Mesenteric fat pad (tissue), 1 donor: Measurements from ENCODE around the gene CAB39L. TPM values are rescaled to one million over a fixed set of nuclear protein-coding genes. Genes with fewer than 3 reads are reported as not detected.
"Not testable (repeated sequence)": the region's sequence is repeated elsewhere in the genome, so short reads cannot be mapped to it uniquely, and the experiment has no call there.

ENCODE experiments used
- DNase-seq: peaks from one replicate; pipeline ENCODE4 v3.0.0-alpha.2; 2020; ENCODE audit warnings: low spot score
- total RNA-seq: library from RNA; stranded (reverse); fragmentation: NEBNext Ultra II Directional; extraction: Animal tissue kit (Norgen Biotek cat#: 25700); gene quantifications from one replicate; pipeline ENCODE4 v1.2.1, GENCODE V29; 2021
- donor health status: DM: yes; HTN: yes; CAD: no.

Gene CAB39L
- total RNA-seq, 1 donor from 2014 or later, result 9.3 TPM

DNA sequence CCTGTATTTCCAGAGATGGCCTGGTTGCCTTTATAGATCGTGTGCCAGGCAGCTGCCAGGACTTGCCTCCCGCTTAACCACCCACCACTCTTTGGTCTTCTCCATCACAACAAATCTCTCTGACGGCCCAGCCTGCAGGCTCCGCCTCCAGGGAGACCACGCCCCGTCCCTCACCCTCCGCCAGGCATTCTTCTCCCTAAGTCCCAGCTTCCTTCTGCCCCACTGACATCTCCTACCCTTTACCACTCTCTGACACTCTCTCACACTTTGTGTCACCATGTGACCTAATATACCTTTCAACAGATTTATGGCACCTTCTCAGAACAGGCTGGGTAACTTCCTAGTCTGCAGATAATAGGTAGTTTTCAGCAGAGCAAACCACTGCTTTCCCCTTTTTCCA is 95.1 kb downstream of the CAB39L start:
- no peak for DNase-seq

DNA sequence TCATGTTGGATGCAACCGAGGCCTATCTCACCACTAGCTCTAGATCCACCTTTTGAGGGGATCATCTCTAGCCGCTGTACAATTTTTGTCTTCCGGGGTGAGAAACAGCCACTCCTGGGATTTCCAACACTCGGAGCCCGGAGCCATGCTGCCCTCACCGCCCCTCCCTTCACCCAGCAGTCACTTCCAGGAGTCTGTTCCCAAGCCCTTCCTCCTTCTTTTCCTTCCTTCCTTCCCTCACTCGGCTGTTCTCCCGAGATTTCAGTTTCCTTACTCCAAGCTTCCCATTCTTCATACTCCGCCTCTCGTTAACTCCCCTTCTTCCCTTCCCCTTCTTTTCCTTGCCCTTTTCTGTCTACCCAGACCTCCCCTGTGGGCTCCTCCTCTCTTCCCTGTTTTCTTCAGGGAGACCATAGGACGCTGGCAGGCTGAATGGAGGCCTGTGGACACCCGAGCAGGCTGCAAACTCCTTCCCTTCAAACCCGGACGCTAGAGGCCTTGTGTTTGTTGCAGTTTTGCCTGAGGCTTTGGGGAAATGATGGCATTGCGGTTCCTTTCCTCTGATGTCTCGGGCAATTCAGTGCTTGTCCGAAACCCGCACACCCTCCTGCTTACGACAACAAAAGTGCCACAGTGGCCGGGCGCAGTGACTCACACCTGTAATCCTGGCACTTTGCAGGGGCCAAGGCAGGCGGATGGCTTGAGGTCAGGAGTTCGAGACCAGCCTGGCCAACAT is 96.0 kb downstream of the CAB39L start:
- DNase-seq, result no peak

DNA sequence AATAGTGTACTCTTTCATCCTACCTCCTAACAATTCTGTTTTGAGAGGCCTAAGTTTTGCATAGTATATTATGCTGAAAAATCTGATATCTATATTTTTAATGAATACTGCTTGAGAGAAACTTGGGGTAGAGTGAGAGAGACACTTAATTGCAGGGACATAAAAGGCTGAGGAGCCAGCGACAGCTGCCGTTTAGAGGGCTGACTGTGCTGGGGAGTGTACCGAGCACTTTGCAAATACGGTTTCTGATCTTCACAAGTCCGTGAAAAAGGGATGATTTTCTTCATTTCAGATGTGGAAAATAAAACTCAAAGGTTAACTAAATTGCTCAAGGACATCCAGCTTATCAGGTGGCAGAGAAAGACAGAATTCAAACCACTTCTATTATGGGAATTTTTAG is 97.4 kb downstream of the CAB39L start:
- no peak for DNase-seq

DNA sequence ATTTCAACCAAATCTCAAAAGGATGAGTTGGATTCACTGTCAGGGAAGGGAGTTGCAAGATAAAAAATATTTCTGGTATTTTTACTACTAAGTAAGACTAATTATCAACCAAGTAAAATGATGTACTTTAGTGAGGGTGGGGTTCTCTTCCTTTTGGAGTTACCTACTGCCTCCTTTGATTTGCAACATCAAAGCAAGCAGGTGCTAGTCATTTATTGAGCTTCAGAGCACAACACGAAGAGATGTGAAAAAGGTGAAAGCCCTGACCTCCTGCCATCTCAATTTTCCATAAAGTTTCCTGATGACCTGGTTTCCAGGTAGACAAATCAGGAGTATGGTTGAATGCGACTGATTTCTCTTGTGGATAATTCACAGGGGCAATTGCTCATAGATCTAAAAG is 100.1 kb downstream of the CAB39L start:
- no peak for DNase-seq

DNA sequence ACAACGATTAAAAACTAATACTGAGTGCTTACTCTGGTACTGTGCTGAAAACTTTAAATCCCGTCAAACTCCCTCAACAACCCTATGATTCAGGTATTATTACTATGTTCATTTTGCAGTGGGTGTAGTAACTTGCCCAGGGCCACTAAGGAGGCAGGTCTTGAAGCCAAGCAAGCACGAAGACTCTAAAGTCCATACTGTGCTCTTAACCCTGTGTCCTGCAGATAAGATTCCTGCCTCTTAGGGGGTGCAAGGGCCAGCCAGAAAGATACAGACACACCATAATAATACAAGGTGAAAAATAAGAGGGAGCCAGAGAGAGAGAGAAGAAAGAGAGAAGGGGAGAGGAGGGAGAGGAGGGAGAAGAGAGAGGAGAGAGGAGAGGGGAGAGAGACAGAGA is 100.6 kb downstream of the CAB39L start:
- no peak for DNase-seq

DNA sequence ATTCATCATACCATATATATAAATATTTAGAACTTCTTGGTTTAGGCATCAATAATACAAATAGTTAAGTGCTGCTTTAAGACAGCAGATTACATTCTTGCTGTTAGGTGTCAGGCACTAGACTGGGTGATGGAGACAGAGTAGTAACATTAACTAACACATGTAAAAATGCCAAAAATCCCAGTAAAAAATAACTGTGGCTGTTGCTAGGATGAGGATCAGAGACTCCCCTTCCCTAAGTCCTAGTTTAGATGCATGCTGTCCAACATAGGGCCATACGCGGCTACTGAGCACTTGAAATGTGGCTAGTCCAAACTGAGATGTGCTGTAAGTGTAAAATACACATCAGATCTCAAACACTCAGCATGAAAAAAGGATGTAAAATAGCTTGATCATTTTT is 101.4 kb downstream of the CAB39L start:
- DNase-seq, result no peak

DNA sequence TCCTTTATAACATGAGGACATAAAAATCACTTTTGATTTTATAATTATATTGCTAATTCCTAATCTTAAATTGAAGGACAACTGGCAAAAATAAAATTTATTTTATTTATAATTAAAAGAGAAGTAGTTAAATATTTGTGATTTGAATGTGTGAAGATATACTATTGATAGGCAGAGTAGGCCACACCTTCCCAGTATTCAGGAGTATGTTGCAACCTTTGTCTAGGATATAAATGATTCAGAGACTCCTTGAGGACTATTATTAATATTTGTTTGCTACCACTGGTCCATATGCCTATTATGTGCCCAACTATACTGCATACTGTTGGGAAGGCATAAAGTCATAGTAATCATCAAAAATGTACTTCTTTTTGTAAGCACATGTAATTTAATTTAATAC is 101.9 kb downstream of the CAB39L start:
- no peak for DNase-seq

DNA sequence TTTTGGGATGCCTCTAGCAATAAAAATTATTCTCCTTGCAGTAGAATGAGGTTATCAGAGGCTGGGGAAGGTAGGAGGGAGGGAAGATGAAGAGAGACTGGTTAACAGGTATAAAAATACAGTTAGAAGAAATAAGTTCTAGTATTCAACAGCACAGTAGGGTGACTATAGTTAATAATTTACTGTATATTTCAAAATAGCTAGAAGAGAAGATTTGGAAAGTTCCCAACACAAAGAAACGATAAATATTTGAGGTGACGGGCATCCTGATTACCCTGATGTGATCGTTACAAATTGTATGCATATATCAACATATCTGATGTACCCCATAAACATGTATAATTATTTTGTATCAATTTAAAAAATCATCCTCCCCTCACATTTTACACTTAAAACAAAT is 102.3 kb downstream of the CAB39L start:
- no peak for DNase-seq

DNA sequence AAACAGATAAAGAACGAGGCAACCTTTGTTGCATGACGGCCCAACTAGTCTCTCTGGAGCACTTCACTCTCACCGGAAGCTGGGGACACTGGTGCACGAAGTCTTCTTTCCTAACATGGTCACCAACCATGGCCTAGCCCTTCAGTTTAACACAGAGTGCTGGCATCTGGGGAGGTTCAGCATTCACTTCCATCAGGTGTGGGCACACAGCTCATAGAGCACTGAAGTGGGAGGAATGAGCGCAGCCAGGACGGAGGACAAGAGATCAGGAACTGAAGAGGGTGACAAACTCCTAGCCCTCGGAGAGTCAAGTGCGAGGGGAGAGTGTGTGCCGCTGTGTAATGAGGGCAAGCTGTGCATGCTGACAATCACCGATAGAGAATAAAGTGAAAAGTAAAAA is 103.7 kb downstream of the CAB39L start:
- DNase-seq, result no peak

DNA sequence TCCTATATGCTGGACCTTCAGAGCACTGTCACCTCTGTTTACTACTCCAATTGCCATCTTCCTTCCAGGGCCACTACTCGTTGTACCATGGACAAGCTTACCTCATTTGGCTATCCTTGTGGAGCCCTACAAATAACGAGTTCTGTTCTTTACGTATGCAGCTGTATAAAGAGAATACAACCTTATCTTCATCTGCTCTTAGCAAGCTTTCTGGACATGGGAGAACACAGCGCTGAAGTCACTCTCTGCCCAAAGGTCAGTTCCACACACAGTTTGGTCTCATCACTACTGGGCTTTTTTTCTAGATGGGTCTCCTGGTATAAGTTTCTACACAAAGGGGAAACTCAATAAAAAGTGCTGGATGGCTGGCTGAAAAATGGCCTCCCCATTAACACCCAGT is 107.2 kb downstream of the CAB39L start:
- no peak for DNase-seq

DNA sequence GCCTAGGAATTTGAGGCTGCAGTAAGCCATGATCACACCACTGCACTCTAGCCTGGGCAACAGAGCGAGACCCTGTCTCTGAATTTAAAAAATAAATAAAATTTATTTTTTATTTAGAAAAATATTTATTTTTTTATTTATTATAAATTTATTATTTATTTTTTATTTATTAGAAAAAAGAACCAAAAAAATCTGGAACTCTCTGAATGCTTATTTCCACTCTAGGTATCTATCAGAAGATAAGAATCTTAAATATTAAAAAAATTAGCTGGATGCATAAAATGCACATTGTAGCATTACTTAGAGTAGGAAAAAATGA is 113.4 kb downstream of the CAB39L start:
- no peak for DNase-seq

DNA sequence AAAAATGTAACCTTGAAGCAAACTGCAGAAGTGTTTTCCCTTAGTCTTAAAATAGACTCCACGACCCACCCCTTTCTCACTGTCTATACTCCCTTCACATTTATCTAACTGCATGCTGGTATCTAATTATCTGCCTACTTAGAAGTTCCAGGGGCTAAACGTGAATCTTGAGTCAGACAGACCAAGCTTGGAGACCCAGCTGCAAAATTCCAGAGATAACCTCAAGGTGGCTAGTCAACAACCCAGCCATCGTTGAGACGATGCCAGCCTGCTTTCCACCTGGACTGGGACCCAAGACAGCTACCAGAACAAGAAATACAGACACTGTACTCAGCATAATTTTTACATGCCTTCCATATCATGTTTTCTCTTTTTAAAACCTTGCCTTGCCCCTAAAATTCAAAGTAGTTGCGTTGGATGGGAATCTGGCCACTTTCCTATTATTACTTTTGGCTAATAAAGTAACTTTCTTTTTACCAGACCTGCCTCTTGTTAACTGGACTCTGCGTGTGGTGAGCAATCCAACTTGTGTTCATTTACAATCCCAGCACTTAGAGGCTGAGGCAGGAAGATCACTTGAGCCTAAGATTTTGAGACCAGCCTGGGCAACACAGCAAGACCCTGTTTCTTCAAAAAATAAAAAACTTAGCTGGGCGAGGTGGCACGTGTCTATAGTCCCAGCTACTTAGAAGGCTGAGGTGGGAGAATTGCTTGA is 113.9 kb downstream of the CAB39L start:
- DNase-seq, result no peak

DNA sequence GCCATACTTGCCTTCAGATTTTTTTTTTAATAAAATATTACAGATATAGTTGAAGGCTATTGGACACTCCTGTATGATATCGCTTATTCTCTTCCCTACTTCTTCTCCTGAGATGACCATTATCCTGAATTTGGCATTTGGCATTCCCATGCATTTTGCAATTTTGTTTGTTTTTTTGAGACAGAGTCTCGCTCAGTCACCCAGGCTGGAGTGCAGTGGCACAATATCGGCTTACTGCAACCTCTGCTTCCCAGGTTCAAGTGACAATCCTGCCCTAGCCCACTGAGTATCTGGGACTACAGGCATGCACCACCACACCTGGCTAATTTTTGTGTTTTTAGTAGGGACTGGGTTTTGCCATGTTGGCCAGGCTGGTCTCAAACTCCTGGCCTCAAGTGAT is 116.7 kb downstream of the CAB39L start:
- not testable (repeated sequence) for DNase-seq

DNA sequence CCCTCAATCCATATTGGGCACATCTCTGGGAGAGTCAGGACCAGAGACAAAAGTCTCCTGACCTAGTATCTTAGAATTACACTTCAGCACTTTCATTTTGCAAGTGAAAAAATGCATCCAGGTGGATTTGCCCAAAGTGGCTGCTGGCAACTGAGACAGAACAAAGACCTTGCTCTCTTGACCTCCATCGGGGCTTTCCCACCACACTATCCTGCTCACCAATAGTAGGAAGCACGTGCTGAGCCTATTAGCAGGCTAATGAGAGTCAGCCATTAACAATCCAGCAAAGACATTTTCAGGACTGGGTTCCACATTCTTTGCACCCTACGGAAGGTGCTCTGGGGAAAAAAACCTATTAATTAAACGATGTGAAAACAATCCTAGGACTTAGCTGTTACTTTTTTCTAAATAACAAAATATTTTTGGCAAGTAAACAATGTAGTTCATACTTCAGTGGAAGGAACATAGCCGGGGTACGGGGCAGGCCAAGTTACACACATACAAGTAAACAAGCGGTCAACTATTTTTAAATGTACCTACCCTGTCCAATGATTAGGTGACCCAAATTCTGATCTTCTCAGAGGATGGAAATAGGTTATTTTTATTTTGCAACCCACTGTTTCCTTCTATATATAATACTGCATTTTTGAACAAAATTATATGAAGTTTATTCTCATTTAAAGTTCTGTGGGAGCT is 117.5 kb downstream of the CAB39L start:
- DNase-seq, result no peak

DNA sequence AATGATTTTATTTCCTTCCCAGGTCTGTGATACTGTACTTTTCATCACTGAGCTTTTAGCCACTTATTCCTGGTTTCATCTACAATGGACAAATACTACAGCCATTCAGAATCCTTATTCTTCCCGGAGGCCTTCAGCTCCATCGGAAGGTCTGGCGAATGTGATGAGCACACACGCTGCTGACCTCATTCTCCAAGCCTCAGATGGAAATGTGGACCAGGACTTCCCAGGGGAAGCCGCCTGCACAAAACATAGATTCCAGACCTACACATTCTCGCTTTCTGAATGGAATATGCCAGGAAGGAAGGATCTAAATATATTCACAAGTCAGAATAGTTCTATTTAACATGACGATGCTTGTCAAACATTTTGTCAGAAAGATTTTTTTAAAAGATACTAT is 120.5 kb downstream of the CAB39L start:
- DNase-seq, result no peak

DNA sequence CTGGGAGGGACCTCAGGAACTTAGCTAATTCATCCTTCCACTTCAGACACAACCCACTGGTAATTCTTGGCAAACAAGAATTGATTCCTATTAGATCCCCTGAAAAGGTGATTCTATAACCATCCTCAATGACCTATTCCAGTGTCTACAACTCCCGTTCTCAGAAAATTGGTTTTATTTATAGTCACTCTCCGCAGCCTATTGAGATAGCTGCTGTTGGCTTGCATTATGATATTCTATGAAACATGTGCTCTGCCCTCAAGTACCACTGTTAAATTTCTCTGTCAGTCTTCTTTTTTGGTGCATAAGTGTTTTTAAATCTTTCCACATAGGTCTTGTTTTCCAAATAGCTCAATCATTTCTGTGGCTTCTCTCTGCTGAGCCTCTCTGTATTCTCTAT is 121.2 kb downstream of the CAB39L start:
- DNase-seq, result no peak

DNA sequence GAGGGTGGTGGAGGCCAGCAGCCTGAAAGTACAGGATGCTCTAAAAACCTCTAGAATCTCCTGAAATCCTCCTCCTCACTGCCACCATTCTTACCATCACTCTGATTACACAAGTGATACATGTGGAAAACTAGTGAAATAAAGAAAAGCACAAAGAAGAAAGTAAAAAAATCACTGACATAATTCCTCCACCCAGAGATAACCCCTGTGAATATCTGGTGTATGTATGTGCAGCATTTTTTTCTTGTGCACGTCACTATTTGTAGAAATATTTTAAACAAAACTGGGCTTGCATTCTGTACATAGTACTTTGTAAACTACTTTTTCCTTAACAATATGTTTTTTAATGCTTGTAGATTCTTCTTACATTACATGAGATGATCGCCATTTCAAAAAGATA is 122.9 kb downstream of the CAB39L start:
- DNase-seq, result no peak

DNA sequence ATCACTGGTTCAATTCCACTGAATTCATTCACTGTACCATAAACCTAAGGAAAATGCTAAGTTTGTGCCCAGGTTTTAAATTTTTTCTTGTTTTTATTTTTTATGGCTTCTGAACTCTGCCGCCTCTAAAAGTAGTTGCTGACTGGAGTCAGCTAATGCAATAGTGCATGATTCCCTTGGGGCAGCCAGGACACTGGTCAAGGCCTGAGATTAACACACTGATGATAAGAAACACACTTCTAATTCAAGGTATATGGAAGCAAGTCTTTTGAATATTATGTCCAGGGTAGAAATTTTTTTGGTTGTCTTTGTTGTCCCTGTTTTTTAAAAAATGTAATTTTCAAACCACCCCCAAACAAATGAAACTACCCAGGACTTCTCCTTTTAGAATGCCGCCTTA is 123.9 kb downstream of the CAB39L start:
- DNase-seq, result no peak

DNA sequence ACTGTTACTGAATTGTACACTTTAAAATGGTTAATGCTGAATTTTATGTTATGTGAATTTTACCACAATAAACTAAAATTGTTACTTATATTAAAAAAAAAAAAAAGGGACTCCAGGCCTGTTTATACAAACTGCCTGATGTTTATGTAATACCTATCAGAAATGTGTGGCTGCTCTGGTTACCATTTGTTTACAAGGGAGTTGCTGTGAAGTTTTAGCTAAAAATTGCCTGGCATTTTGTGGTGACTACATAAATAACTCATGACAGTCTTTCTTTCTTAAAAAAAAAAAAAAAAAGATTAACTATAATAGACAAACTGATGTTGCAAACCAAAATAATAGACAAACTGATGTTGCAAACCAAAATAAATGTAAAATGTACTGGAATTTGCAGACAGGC is 124.3 kb downstream of the CAB39L start:
- DNase-seq, result no peak

DNA sequence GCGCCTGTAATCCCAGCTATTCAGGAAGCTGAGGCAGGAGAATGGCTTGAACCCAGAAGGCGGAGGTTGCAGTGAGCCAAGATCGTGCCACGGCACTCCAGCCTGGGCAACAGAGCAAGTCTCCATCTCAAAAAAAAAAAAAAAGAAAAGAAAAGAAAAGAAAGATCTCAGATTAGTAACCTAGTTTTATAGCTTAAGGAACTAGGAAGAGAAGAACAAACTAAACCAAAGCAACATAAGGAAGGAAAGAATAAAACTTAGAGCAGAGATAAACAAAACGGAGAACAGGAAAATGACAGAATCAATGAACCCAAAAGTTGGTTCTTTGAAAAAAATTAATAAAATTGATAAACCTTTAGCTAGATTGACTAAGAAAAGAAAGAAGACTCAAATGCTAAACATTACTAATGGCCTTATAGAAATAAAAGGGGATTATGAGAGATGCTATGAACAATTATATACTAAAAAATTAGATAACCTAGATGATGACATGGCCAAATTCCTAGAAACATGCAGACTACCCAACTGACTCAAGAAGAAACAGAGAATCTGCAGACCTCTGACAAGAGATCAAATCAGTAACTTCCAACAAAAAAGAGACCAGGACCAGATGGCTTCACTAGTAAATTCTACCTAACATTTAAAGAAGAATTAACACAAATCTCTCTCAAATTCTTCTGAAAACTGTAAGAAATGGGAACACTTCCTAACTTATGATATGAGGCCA is 127.9 kb downstream of the CAB39L start:
- DNase-seq, result no peak

DNA sequence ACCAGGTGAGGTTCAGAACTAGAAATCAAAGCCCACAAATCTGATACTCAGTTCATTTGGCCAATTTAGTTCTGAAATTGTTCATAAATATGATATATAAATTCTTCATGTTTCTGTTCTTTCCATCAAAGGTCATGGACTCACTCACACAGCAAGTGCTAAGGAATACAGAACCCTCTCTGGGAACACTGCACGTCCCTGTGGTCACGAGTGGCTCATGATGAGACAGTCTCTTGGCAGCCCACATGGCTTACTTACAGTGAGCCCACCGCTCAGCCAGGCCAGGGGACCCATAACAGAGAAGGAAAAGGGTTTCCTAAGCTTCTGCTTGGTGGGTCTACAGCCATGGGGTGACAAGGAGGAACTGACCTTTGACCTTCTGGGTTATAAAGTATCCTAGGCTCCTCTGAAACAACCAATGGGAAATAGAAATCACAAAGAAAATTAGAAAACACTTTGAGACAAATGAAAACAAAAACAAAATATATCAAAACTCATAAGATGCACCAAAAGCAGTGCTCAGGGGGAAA is 128.8 kb downstream of the CAB39L start:
- DNase-seq, result no peak
